IPS DF 6.9 (cell line): Measurements from ENCODE around the gene PATJ.
"Not testable (repeated sequence)": the region's sequence is repeated elsewhere in the genome, so short reads cannot be mapped to it uniquely, and the experiment has no call there.

Experiments used
- DNase-seq: peaks from one replicate; pipeline ENCODE4 v3.0.0-alpha.2; 2013; ENCODE audit warnings: low read depth, low spot score
- H3K27ac ChIP-seq: one replicate; pipeline ENCODE4 v1.5.1; 2013; ENCODE audit warnings: low read length, control low read depth
- H3K27me3 ChIP-seq: 2 replicates; pipeline ENCODE4 v1.6.1; 2013; ENCODE audit warnings: mild to moderate bottlenecking, low read length; ENCODE audit not compliant: control insufficient read depth, insufficient read depth
- H3K36me3 ChIP-seq: 2 replicates; pipeline ENCODE4 v1.6.1; 2013; ENCODE audit warnings: low read length; ENCODE audit not compliant: control insufficient read depth, insufficient read depth
- H3K4me1 ChIP-seq: 2 replicates; pipeline ENCODE4 v1.6.1; 2013; ENCODE audit warnings: low read length; ENCODE audit not compliant: control insufficient read depth, insufficient read depth
- H3K4me3 ChIP-seq: 2 replicates; pipeline ENCODE4 v1.5.1; 2013; ENCODE audit warnings: mild to moderate bottlenecking, low read length
- H3K9me3 ChIP-seq: 2 replicates; pipeline ENCODE4 v1.6.1; 2013; ENCODE audit warnings: low read length, inconsistent platforms; ENCODE audit not compliant: control insufficient read depth, insufficient read depth
- WGBS: extraction: QIAGEN DNeasy Blood & Tissue Kit; methylation state at CpG from one replicate; pipeline ENCODE4 v1.1.7; 2013; ENCODE audit warnings: mixed read lengths, missing lambda C conversion rate; ENCODE audit not compliant: insufficient read length, insufficient coverage; 5-methylcytosine and 5-hydroxymethylcytosine counted together

The PATJ gene

DNA sequence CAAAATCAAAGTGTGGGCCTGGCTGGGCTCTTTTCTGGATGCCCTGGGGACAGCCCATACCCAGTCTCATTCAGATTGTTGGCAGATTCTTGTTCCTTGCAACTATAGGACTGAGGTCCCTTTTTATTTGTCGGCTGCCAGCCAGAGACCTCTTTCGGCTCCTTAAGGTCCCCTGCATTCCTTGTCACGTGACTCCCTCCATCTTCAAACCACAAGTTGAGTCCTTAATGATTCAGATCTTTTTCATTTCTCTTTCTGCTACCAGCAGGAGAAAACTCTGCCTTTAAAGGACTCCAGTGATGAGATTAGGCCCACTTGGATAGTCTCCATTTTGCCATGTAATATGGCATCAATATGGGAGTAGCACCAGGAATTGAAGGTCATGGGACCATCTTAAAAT, 48.6 kb downstream of the PATJ start:
- Histone ChIP-seq H3K9me3 (no peaks in the 10 kb centered on the region), H3K27ac (no peak overlapping the region), H3K36me3 (peaks cover 3% of the 10 kb centered on the region; the same call in 1 of the 2 replicates), H3K4me1 (no peaks in the 10 kb centered on the region), H3K4me3 (no peak overlapping the region), H3K27me3 (no peaks in the 10 kb centered on the region)
- DNase-seq = no peak
- WGBS = no CpG with 5 or more reads among the region's 3 CpGs

DNA sequence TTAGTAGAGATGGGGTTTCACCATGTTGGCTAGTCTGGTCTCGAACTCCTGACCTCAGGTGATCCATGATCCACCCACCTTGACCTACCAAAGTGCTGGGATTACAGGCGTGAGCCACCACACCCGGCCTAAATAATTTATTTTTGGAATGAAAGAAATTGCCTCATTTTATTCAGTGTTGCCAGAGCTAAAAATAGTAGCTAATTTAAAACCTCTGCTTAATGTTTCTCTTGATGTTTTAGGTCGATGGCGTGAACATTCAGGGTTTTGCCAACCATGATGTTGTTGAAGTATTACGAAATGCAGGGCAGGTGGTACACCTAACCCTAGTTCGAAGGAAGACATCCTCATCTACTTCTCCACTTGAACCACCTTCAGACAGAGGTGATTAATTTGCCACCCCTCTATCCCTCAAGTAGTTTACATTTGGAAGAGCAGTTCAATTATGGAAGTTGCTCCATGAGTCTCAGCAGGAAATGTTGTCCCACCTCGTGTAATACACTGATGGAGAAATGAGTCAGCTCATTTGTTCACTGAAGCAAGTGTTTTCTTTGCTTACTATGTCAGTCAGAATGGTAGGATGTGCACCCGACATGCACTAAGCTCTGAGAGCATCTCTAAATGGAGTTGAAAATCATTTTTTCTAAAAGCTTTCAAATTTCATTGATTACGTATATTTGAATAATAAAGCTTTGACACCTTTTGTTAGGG, 54.9 kb downstream of the PATJ start:
- Histone ChIP-seq H3K4me3 (no peak overlapping the region), H3K27ac (no peak overlapping the region), H3K36me3 (peaks cover 6% of the 10 kb centered on the region; the same call in 1 of the 2 replicates), H3K27me3 (no peaks in the 10 kb centered on the region), H3K4me1 (no peaks in the 10 kb centered on the region), H3K9me3 (no peaks in the 10 kb centered on the region)
- WGBS = no CpG with 5 or more reads among the region's 10 CpGs
- no peak for DNase-seq

DNA sequence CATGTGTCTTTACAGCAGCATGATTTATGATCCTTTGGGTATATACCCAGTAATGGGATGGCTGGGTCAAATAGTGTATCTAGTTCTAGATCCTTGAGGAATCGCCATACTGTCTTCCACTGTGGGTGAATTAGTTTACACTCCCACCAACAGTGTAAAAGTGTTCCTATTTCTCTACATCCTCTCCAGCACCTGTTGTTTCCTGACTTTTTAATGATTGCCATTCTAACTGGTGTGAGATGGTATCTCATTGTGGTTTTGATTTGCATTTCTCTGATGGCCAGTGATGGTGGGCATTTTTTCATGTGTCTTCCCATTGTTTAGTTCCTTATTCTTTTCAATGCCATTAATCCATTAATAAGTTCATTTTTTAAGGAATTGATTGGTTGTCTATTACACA, 58.8 kb downstream of the PATJ start:
- not testable (repeated sequence) for H3K27ac ChIP-seq, H3K9me3 ChIP-seq, H3K4me1 ChIP-seq, H3K4me3 ChIP-seq, DNase-seq, H3K27me3 ChIP-seq, H3K36me3 ChIP-seq
- WGBS = no CpG with 5 or more reads among the region's 1 CpG

DNA sequence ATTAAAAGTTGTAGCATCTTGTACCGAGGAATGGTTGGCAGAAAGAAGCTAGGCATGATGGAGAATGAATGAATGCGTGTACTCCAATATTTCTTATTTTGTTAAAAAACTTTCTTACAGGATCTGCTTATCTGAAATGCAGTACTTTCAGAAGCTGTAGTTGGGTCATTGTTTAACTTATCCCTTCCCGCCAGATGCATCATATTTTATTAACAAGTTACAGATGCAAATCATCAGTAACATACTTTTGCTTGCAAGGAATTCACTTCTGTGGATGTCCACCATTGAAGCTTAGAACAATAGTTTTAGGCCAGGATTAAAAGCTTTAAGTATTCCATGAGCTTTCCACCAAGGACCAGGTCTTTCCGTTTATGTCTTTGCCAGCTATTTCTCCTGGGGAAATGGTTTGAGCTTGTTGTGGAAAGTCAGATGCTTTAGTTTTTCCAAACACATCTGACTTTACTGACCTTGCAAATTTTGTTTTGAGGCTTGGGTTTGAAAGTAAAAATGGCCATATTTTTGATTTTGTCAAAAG, 65.4 kb downstream of the PATJ start:
- H3K9me3 ChIP-seq = no peaks in the 10 kb centered on the region
- no peaks in the 10 kb centered on the region for H3K36me3 ChIP-seq
- no peak overlapping the region for H3K4me3 ChIP-seq
- H3K27me3 ChIP-seq = no peaks in the 10 kb centered on the region
- no peak for DNase-seq
- no CpG with 5 or more reads among the region's 4 CpGs for WGBS
- no peaks in the 10 kb centered on the region for H3K4me1 ChIP-seq
- no peak overlapping the region for H3K27ac ChIP-seq

DNA sequence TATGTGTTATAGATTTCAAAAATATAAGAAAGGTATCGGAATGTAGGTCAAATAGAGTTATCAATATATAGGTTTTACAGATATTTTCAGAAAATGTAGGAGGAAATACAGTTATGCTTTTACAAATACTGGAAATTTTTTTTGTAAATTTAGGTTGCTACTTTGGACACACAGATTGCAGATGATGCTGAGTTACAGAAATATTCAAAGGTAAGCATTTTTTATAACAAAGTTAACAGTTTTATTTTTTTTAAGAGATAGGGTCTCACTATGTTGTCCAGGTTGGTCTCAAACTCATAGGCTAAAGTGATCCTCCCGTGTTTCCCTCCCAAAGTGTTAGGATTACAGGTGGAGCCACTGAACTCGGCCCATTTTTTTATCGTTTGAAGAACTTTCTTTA, 66.0 kb downstream of the PATJ start:
- WGBS = 100% methylated on average over 1 of the region's 4 CpGs
- H3K27ac ChIP-seq = no peak overlapping the region
- H3K4me3 ChIP-seq = no peak overlapping the region
- H3K4me1 ChIP-seq = no peaks in the 10 kb centered on the region
- no peaks in the 10 kb centered on the region for H3K27me3 ChIP-seq
- H3K36me3 ChIP-seq = no peaks in the 10 kb centered on the region
- H3K9me3 ChIP-seq = no peaks in the 10 kb centered on the region
- no peak for DNase-seq

DNA sequence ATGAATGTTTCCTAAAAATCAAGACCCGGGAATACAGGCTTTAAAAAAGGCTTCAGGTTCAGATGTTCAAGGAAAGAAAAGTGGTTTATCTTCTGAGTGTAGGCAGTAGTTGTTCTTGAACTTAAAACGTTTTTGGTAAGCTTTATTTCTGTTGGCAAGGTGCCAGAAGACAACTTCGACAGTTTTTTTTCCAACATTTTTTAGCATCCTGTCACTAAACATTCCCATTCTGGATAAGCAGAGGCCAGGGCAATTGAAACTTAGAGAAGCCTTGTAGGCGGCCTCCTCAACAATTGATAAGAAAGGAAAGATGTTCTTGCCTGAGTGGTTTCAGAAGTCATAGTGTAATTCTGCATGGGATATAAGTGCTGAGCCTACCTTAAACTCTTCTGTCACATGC, 66.7 kb downstream of the PATJ start:
- no peaks in the 10 kb centered on the region for H3K36me3 ChIP-seq
- no CpG with 5 or more reads among the region's 4 CpGs for WGBS
- no peaks in the 10 kb centered on the region for H3K4me1 ChIP-seq
- no peak overlapping the region for H3K27ac ChIP-seq
- H3K9me3 ChIP-seq = no peaks in the 10 kb centered on the region
- DNase-seq = no peak
- H3K27me3 ChIP-seq = no peaks in the 10 kb centered on the region
- no peak overlapping the region for H3K4me3 ChIP-seq

DNA sequence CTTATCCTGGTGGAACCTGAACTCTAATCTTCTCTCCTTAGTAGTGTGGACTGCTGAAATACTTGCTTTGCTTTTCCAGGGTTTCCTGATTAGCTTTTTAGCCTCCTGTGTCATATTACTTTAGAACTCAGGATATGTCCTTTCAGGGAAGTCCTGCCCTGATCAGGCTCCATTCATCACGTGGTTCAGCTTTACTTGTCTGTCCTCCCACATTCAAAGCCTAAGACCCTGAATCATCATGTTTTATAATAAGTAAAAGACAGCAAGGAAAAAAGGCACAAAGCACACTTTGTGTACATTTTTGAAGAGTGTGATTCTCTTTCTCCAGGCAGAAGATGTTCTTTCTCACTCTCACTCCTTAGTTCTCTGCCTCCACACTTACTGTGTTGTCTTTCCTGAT, 70.6 kb downstream of the PATJ start:
- H3K4me1 ChIP-seq = no peaks in the 10 kb centered on the region
- H3K36me3 ChIP-seq = no peaks in the 10 kb centered on the region
- H3K27me3 ChIP-seq = no peaks in the 10 kb centered on the region
- no peaks in the 10 kb centered on the region for H3K9me3 ChIP-seq
- no peak overlapping the region for H3K4me3 ChIP-seq
- no peak for DNase-seq
- no peak overlapping the region for H3K27ac ChIP-seq
- WGBS = no CpG with 5 or more reads among the region's 1 CpG

DNA sequence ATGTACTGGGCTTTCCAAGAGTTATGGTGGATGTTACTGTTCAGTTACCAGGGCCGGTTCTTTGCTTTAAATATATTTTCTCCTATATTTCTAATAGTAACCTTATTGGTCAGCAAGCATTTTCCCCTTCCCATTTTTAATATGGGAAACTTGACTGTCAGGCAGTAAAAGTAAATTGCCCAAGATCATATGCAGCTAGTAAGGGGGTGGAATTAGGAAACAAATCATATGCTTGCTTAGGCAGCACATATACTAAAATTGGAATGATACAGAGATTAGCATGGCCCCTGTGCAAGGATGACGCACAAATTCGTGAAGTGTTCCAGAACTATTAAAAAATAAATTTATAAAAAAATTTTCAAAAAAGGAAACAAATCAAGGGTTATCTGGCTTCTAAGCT, 73.9 kb downstream of the PATJ start:
- Histone ChIP-seq H3K4me3 (no peak overlapping the region), H3K27ac (no peak overlapping the region), H3K36me3 (no peaks in the 10 kb centered on the region), H3K27me3 (no peaks in the 10 kb centered on the region), H3K9me3 (no peaks in the 10 kb centered on the region), H3K4me1 (no peaks in the 10 kb centered on the region)
- WGBS = no CpG with 5 or more reads among the region's 3 CpGs
- DNase-seq = no peak

DNA sequence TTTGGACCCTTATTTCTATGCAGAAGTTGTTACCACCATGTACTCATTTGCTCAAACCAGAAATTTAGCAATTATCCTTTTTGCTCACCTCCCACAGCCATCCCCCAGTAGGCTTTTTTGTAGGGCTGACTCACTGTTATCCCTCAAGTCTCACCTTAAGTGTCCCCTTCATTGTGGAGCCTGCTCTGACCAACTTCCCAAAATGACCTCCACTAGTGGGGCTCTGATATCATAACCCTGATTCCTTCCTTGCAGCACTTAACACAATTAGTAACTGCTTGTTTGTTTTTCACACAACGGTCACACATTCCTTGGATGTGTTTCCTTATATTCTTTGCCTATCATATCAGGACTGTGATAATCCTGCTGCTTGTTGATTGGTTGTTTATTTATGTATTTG, 76.7 kb downstream of the PATJ start:
- Histone ChIP-seq H3K4me3 (no peak overlapping the region), H3K4me1 (no peaks in the 10 kb centered on the region), H3K36me3 (no peaks in the 10 kb centered on the region), H3K9me3 (no peaks in the 10 kb centered on the region), H3K27me3 (no peaks in the 10 kb centered on the region), H3K27ac (no peak overlapping the region)
- DNase-seq = no peak
- WGBS = no CpG with 5 or more reads among the region's 1 CpG

DNA sequence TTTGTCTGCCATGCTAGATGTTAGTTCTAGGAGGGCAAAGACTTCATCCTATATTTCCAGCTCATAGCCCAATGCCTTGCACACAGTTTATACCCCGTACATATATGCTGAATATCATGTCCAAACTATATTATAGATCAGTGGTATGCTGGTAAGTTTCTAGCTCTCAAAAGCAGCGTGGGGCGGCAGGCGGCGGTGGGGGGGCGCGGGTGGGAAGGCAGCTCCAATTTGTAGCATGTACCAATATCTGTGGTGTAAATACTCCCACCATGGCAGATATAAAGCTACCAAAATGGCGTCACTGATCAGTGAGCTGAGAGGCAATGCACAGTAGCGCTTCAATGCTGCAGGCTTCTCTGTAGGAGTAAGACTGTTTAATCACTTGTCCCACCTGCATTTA, 77.1 kb downstream of the PATJ start:
- no peak for DNase-seq
- H3K4me1 ChIP-seq = no peaks in the 10 kb centered on the region
- H3K27ac ChIP-seq = no peak overlapping the region
- no peak overlapping the region for H3K4me3 ChIP-seq
- no peaks in the 10 kb centered on the region for H3K9me3 ChIP-seq
- WGBS = no CpG with 5 or more reads among the region's 9 CpGs
- H3K36me3 ChIP-seq = peaks cover 2% of the 10 kb centered on the region; the same call in 1 of the 2 replicates
- H3K27me3 ChIP-seq = no peaks in the 10 kb centered on the region

DNA sequence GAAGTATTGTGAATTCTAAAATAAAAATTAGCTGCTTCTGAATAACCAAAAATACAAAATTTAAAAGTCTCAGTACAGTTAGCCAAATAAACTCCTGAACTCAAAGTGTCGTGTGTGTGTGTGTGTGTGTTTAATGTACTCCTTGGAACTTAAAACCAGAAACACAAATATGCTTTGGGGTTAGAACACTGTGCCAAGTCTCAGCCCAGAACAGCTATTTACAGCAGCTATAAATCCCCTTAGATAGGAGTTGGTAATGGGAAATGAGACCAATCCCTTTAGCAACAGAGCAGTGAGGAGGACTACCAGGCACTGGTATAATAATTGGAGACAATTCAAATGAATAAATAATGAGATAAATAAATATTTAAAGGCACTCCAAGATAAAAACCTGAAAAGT, 83.1 kb downstream of the PATJ start:
- Histone ChIP-seq H3K4me1 (no peaks in the 10 kb centered on the region), H3K9me3 (no peaks in the 10 kb centered on the region), H3K36me3 (peaks cover 4% of the 10 kb centered on the region; the same call in 1 of the 2 replicates), H3K27ac (no peak overlapping the region), H3K4me3 (no peak overlapping the region), H3K27me3 (no peaks in the 10 kb centered on the region)
- WGBS = no CpG with 5 or more reads among the region's 1 CpG
- DNase-seq = no peak
